ENCODE data around the gene TUBA4A. TPM values are rescaled to one million over a fixed set of nuclear protein-coding genes. Genes with fewer than 3 reads are reported as not detected.

Gene TUBA4A
- total and polyA plus RNA-seq, 10 donors = 60.2 to 120 (median 73.4) TPM

DNA sequence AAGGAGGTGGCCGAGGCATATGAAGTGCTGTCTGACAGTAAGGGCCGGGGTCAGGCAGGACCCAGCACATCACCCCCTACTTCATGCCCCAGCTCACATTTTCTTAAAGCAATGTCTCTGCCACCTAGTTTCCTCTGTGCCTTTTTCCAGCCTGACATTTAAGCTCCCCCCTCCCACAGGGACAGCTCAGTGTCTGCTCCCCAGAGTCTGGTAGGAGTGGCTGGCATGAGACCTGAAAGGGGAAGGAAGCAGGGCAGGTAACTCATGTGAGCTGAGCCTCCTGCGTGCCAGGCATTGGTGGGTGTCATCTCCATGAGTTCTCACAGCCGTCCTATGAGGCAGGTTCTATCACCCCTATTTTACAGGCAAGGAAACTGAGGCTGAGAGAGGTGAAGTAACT lies 26.9 kb upstream of the TUBA4A start:
- Histone ChIP-seq H3K4me3 (peak overlapping the region in 1 of 8 donors; percentile 78), H3K36me3 (peaks cover 0 to 54% (median 46%) of the 10 kb centered on the region in 6 donors), H3K9me3 (no peaks in the 10 kb centered on the region), H3K4me1 (peaks cover 26 to 80% (median 48%) of the 10 kb centered on the region in 6 donors), H3K27ac (peak overlapping the region in 5 of 8 donors; percentile 19 to 99 (median 99)), H3K27me3 (replicated peaks in 1 of 7) (no peaks in the 10 kb centered on the region)
- no peak for DNase-seq
- TF ChIP-seq, protein P1, sequence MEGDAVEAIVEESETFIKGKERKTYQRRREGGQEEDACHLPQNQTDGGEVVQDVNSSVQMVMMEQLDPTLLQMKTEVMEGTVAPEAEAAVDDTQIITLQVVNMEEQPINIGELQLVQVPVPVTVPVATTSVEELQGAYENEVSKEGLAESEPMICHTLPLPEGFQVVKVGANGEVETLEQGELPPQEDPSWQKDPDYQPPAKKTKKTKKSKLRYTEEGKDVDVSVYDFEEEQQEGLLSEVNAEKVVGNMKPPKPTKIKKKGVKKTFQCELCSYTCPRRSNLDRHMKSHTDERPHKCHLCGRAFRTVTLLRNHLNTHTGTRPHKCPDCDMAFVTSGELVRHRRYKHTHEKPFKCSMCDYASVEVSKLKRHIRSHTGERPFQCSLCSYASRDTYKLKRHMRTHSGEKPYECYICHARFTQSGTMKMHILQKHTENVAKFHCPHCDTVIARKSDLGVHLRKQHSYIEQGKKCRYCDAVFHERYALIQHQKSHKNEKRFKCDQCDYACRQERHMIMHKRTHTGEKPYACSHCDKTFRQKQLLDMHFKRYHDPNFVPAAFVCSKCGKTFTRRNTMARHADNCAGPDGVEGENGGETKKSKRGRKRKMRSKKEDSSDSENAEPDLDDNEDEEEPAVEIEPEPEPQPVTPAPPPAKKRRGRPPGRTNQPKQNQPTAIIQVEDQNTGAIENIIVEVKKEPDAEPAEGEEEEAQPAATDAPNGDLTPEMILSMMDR (IDR thresholded peaks at IDR 0.05 in 8 of 11, conservative IDR thresholded peaks at IDR 0.05 in 3 of 11) = no peak
- TF ChIP-seq POLR2AphosphoS5 (IDR thresholded peaks at IDR 0.05) (no peak), POLR2A (IDR thresholded peaks at IDR 0.05) (no peak)
- intact Hi-C loops (cut with DNase I; ENCODE audit: low total_unique reads) = no loop called here
- WGBS, 5 donors = 82 to 89% (median 86%) methylated on average over 4 of the region's 4 CpGs

DNA sequence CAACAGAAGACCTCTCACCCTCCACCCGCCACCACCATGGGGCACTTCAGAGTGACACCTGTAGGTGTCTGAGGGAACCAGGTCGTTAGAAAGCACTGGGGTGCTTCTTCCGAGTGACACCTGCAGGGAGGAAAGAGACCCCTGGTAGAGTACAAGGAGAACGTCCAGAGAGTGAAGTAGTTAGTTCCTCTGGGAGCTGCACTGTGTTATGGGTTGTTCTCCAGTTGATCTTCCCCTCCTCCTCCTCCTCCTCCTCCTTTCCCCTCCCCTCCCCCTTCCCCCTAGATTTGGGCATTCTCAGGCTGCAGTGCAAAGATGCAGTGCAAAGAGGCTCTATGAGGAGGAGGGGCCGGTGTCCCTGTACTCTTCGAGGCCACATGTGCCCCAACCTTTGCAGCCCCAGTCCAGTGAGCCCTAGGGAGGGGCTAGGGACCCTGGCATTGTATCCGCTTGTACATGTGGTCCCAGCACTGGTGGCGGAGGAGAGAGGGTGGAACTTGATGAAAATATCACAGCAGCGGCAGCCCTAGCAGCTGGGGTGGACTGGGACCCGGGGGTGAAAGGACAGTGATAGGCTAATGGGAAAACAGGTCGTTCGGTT lies 26.3 kb upstream of the TUBA4A start:
- Histone ChIP-seq H3K9me3 (no peaks in the 10 kb centered on the region), H3K4me3 (peak overlapping the region; percentile 39 to 78 (median 58)), H3K27ac (peak overlapping the region; percentile 94 to 99 (median 98)), H3K36me3 (peaks cover 0 to 47% (median 39%) of the 10 kb centered on the region in 6 donors), H3K4me1 (peaks cover 26 to 80% (median 48%) of the 10 kb centered on the region in 6 donors), H3K27me3 (replicated peaks in 1 of 7) (no peaks in the 10 kb centered on the region)
- intact Hi-C loops (cut with DNase I; ENCODE audit: low total_unique reads) = loop anchor here (5.0 kb wide), 1 partner anchor 53 kb away; the partner anchor contains the start of genes ANKZF1 and ATG9A
- 53 to 60% (median 57%) methylated on average over 11 to 12 of the region's 12 CpGs for WGBS, 5 donors
- TF ChIP-seq, protein P1 (IDR thresholded peaks at IDR 0.05 in 8 of 11, conservative IDR thresholded peaks at IDR 0.05 in 3 of 11) = peak in 7 of 11 experiments; percentile 20 to 55 (median 41)
- TF ChIP-seq POLR2AphosphoS5 (IDR thresholded peaks at IDR 0.05) = peak in 1 of 3 donors; percentile 60
- peak in 1 of 3 donors; percentile 33 for TF ChIP-seq POLR2A (IDR thresholded peaks at IDR 0.05)
- no peak for DNase-seq

DNA sequence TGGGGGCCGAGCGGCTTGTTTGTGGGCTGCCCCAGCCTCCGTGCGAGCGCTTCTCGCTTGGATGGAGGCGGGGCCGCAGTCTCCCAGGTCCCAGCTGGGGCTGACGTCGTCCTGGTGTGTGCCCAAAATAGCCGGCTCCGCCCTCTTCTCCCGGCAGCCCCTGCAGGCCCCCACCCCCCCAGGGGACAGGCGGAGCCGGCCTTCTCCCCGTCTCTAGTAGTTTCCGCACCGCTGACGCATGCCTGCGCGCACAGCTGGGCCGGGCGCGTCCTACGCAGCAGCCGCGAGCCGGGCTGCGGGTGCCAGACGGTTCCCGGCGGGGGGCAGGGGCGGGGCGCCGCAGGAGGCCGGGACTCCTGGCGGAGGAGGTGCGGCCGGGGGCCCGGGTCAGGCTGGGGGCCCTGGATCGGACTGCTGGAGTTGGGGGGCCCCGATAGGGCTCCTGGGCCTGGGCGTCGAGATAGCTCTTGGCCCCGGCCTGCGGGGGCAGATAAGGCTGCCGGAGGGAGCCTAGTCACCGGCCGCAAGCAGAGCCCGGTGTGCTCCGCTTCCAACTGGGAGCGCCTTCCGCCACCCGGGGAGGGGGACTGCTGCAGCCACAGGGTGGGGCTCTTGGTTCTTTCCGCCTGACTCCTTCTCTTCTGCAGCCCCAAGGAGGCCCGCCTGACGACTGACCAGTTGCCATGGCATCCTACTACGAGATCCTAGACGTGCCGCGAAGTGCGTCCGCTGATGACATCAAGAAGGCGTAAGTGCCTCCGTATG lies 25.6 kb upstream of the TUBA4A start, which contains the start of gene DNAJB2:
Gene DNAJB2 (plus strand): TSS at position 216 of the 765 bp plus-strand sequence. CDS start 468 bp downstream, at position 684.
- Histone ChIP-seq H3K4me3 (peak within 1 kb of the TSS; percentile 39 to 78 (median 58)), H3K27me3 (replicated peaks in 1 of 7) (no peaks in the 10 kb centered on the region), H3K9me3 (no peaks in the 10 kb centered on the region), H3K27ac (peak within 1 kb of the TSS; percentile 94 to 99 (median 98)), H3K36me3 (peaks cover 0 to 40% (median 32%) of the 10 kb centered on the region in 6 donors), H3K4me1 (peaks cover 26 to 73% (median 44%) of the 10 kb centered on the region in 6 donors)
- WGBS, 5 donors = 0 to 1% (median 1%) methylated on average over 31 to 65 of the region's 65 CpGs
- TF ChIP-seq POLR2AphosphoS5 (IDR thresholded peaks at IDR 0.05) (peak; percentile 97 to 99 (median 98)), POLR2A (IDR thresholded peaks at IDR 0.05) (peak; percentile 42 to 97 (median 88))
- TF ChIP-seq, protein P1 (IDR thresholded peaks at IDR 0.05 in 8 of 11, conservative IDR thresholded peaks at IDR 0.05 in 3 of 11) = peak in 1 of 11 experiments; percentile 37
- peak; percentile 100 for DNase-seq
- intact Hi-C loops (cut with DNase I; ENCODE audit: low total_unique reads) = loop anchor here (5.0 kb wide), 1 partner anchor 52 kb away; the partner anchor contains the start of genes ANKZF1 and ATG9A

All from spleen (tissue), 11 donors.